Heart right ventricle (tissue), 16 donors: Measurements from ENCODE around the gene LPCAT1. TPM values are rescaled to one million over a fixed set of nuclear protein-coding genes. Genes with fewer than 3 reads are reported as not detected.
"Not testable (repeated sequence)": the region's sequence is repeated elsewhere in the genome, so short reads cannot be mapped to it uniquely, and the experiment has no call there.

Experiments
- ATAC-seq, 8 donors: fragments of 200-7000 bp; cut with Tn5 transposase; one replicate each; pipeline ENCODE4 v1.9.1; 2020; ENCODE audit warnings: mild to moderate bottlenecking in 8 of 8, moderate library complexity in 8 of 8, moderate number of reproducible peaks in 1 of 8
- DNase-seq, 2 donors: peaks; one replicate each; pipeline ENCODE4 v3.0.0-alpha.2; 2020
- H3K27ac ChIP-seq, 10 donors: fragments of 200-600 bp; sonication (generic) in 2 of 10; one replicate each; pipeline versions ENCODE4 v1.5.0 to v1.8.0; 2020 to 2022; ENCODE audit warnings: mild to moderate bottlenecking in 3 of 10
- H3K27me3 ChIP-seq, 7 donors: fragments of 200-600 bp; one replicate each; pipeline ENCODE4 v1.8.0; 2021 to 2022; ENCODE audit warnings: mild to moderate bottlenecking in 2 of 7
- H3K36me3 ChIP-seq, 9 donors: fragments of 200-600 bp; sonication (generic) in 1 of 9; one replicate each; pipeline versions ENCODE4 v1.5.0 to v1.8.0; 2020 to 2022; ENCODE audit warnings: mild to moderate bottlenecking in 2 of 9
- H3K4me1 ChIP-seq, 9 donors: fragments of 200-600 bp; sonication (generic) in 1 of 9; one replicate each; pipeline versions ENCODE4 v1.5.0 to v1.8.0; 2020 to 2022; ENCODE audit warnings: mild to moderate bottlenecking in 4 of 9
- H3K4me3 ChIP-seq, 10 donors: fragments of 200-600 bp; sonication (generic) in 2 of 10; one replicate each; pipeline versions ENCODE4 v1.5.0 to v1.8.0; 2020 to 2022; ENCODE audit warnings: mild to moderate bottlenecking in 7 of 10, moderate library complexity in 2 of 10
- H3K9me3 ChIP-seq, 11 donors: fragments of 200-600 bp in 10 of 11; sonication (generic) in 2 of 11; one replicate each; pipeline versions ENCODE4 v1.5.0 to v1.8.0; 2013 to 2022; ENCODE audit warnings: mild to moderate bottlenecking in 2 of 11, control low read depth in 1 of 11, moderate library complexity in 1 of 11
- CTCF ChIP-seq, 9 donors: fragments of 200-600 bp; sonication (generic) in 2 of 9; IDR thresholded peaks; one replicate each; pipeline versions ENCODE4 v1.5.0 to v1.8.0; 2021 to 2022; ENCODE audit warnings: antibody characterized with exemption in 9 of 9, mild to moderate bottlenecking in 5 of 9, moderate library complexity in 1 of 9
- WGBS, 2 donors: extraction: QIAGEN DNeasy Blood & Tissue Kit; methylation state at CpG; one replicate each; pipeline ENCODE4 v1.1.7; 2013; ENCODE audit warnings: inconsistent platforms in 1 of 2; 5-methylcytosine and 5-hydroxymethylcytosine counted together
- intact Hi-C, 10 donors: fragments of 100-400 bp; cut with DNase I; formaldehyde crosslinking; loops; one replicate each; pipeline versions ENCODE4 v1.11.1 to v1.14.2; 2022
- polyA plus RNA-seq, 2 donors: library from polyadenylated mRNA; stranded (reverse); fragments of 200-250 nt; gene quantifications; one replicate each; pipeline ENCODE4 v1.2.3, GENCODE V29; 2013
- total RNA-seq, 10 donors: library from RNA; stranded (reverse); fragmentation: NEBNext Ultra II Directional in 3 of 10; extraction: Animal tissue kit (Norgen Biotek cat#: 25700) in 3 of 10; gene quantifications; one replicate each; pipeline versions ENCODE4 v1.2.1 to v1.2.4, GENCODE V29; 2021 to 2023
- donor health status: Arrhythmogenic right ventricular cardiomyopathy.
- donor health status: ischemic (EF 13 %, LVEDD 7.1; RV severe dilation, severe dysfunction).
- donor health status: healthy with polysubstance abuse.
- donor health status: DM: no; HTN: yes; CAD: no.
- donor health status: DM: no; HTN: no; CAD: no.
- donor health status: ischemic (EF 25% LVEDD 6.9; RV normal size, moderate dysfunction).
- donor health status: ischemic (EF 25% LVEDD 5.7; RV mildly dilated, moderate dysfunction).
- donor health status: healthy.
- donor health status: DM: yes; HTN: yes; CAD: no.
- donor health status: Ischemic cardiomyopathy.
- donor health status: ischemic (EF 35%, LVEDD 5.7; RV mildly dilated, moderate dysfunction).
- donor health status: nonischemic (EF 11% LVEDD 7.7; RV severe dilation, severe dysfunction).
- donor health status: DM: yes; HTN: yes; CAD: no.
- donor health status: PGD.
- donor health status: ischemic (EF 29% LVEDD 5.4; RV normal size, mild dysfunction).
- donor health status: nonischemic (EF 23%, LVEDD 6.1; RV moderate dilation, normal function).

The LPCAT1 gene
- total and polyA plus RNA-seq, 12 donors, result 5.6 to 25.5 (median 9.6) TPM

- WGBS, 2 donors, result 92 to 93% methylated on average over 11 of the region's 11 CpGs
- H3K36me3 ChIP-seq, result no peaks in the 10 kb centered on the region
- H3K4me1 ChIP-seq, result peaks cover 0 to 29% (median 3%) of the 10 kb centered on the region in 9 donors
- ATAC-seq (no peak), DNase-seq (no peak)
- TF ChIP-seq CTCF (IDR thresholded peaks at IDR 0.05), result no peak
- H3K27ac ChIP-seq, result peak overlapping the region in 3 of 10 donors; percentile 3 to 58 (median 42)
- intact Hi-C loops, result no loop called here
- no peaks in the 10 kb centered on the region for H3K27me3 ChIP-seq
- H3K9me3 ChIP-seq, result no peaks in the 10 kb centered on the region
- H3K4me3 ChIP-seq, result no peak overlapping the region
Measured at GRCh38 chr5:1540831-1541701, 17.3 kb upstream of the LPCAT1 start.

- H3K4me3 ChIP-seq, result no peak overlapping the region
- H3K9me3 ChIP-seq, result no peaks in the 10 kb centered on the region
- H3K27me3 ChIP-seq, result no peaks in the 10 kb centered on the region
- peak in 1 of 9 donors; percentile 11 for TF ChIP-seq CTCF (IDR thresholded peaks at IDR 0.05)
- no peak for ATAC-seq
- H3K27ac ChIP-seq, result no peak overlapping the region
- H3K4me1 ChIP-seq, result peaks cover 0 to 31% (median 3%) of the 10 kb centered on the region in 9 donors
- no peak for DNase-seq
- H3K36me3 ChIP-seq, result no peaks in the 10 kb centered on the region
- intact Hi-C loops, result no loop called here
- WGBS, 2 donors, result 97 to 100% methylated on average over 3 of the region's 3 CpGs
Measured at GRCh38 chr5:1540166-1540565, 16.4 kb upstream of the LPCAT1 start.

- ATAC-seq, H3K27me3 ChIP-seq, DNase-seq, H3K27ac ChIP-seq, H3K4me3 ChIP-seq, intact Hi-C loops, H3K9me3 ChIP-seq, H3K36me3 ChIP-seq: not testable (repeated sequence)
- H3K4me1 ChIP-seq, result peaks cover 0 to 31% (median 3%) of the 10 kb centered on the region in 9 donors
- WGBS, 2 donors, result 78 to 84% methylated on average over 8 of the region's 8 CpGs
Measured at GRCh38 chr5:1539393-1540161, 15.8 kb upstream of the LPCAT1 start.

- no peaks in the 10 kb centered on the region for H3K9me3 ChIP-seq
- H3K27ac ChIP-seq, result no peak overlapping the region
- ATAC-seq, result no peak
- no peak overlapping the region for H3K4me3 ChIP-seq
- H3K36me3 ChIP-seq, result no peaks in the 10 kb centered on the region
- H3K27me3 ChIP-seq, result no peaks in the 10 kb centered on the region
- WGBS, 2 donors, result 94% methylated on average over 13 of the region's 13 CpGs
- H3K4me1 ChIP-seq, result peaks cover 0 to 31% (median 3%) of the 10 kb centered on the region in 9 donors
- intact Hi-C loops, result no loop called here
- no peak for TF ChIP-seq CTCF (IDR thresholded peaks at IDR 0.05)
- no peak for DNase-seq
Measured at GRCh38 chr5:1538741-1539392, 15.1 kb upstream of the LPCAT1 start.
